Left lung (tissue), 10 donors: Measurements from ENCODE around the gene ST6GALNAC3. TPM values are rescaled to one million over a fixed set of nuclear protein-coding genes. Genes with fewer than 3 reads are reported as not detected.

ENCODE experiments used
- ATAC-seq: fragments of 200-7000 bp; cut with Tn5 transposase; one replicate; pipeline ENCODE4 v1.9.1; 2020; ENCODE audit warnings: moderate library complexity
- DNase-seq, 4 donors: peaks; one replicate each; pipeline ENCODE4 v3.0.0-alpha.2; 2013 to 2020
- H3K27ac ChIP-seq, 2 donors: fragments of 200-600 bp; sonication (generic) in 1 of 2; one replicate each; pipeline versions ENCODE4 v1.5.0 to v1.8.0; 2020 to 2021
- H3K27me3 ChIP-seq, 2 donors: fragments of 200-600 bp; sonication (generic) in 1 of 2; one replicate each; pipeline versions ENCODE4 v1.5.0 to v1.8.0; 2020 to 2021
- H3K36me3 ChIP-seq, 2 donors: fragments of 200-600 bp; sonication (generic) in 1 of 2; one replicate each; pipeline versions ENCODE4 v1.5.0 to v1.8.0; 2020 to 2021
- H3K4me1 ChIP-seq, 2 donors: fragments of 200-600 bp; one replicate each; pipeline ENCODE4 v1.8.0; 2021
- H3K4me3 ChIP-seq, 2 donors: fragments of 200-600 bp; sonication (generic) in 1 of 2; one replicate each; pipeline versions ENCODE4 v1.5.0 to v1.8.0; 2020 to 2021; ENCODE audit warnings: mild to moderate bottlenecking in 1 of 2
- H3K9me3 ChIP-seq, 2 donors: fragments of 200-600 bp; sonication (generic) in 1 of 2; one replicate each; pipeline versions ENCODE4 v1.5.0 to v1.8.0; 2020 to 2021
- intact Hi-C, 2 donors: fragments of 100-400 bp; cut with DNase I; formaldehyde crosslinking; loops; one replicate each; pipeline versions ENCODE4 v1.11.2 to v1.14.2; 2022
- polyA plus RNA-seq, 6 donors: library from polyadenylated mRNA; unstranded; fragments of 120-200 nt; gene quantifications; one replicate each; pipeline ENCODE4 v1.2.1, GENCODE V29; 2013; ENCODE audit not compliant: insufficient read length in 6 of 6
- total RNA-seq, 2 donors: library from RNA; stranded (reverse); fragmentation: NEBNext Ultra II Directional; extraction: Animal tissue kit (Norgen Biotek cat#: 25700); gene quantifications; one replicate each; pipeline ENCODE4 v1.2.1, GENCODE V29; 2021
- TF ChIP-seq, protein P1 (sequence below), 2 donors: fragments of 200-600 bp; sonication (generic) in 1 of 2; IDR thresholded peaks; one replicate each; pipeline versions ENCODE4 v1.5.0 to v1.8.0; 2021; ENCODE audit warnings: antibody characterized with exemption in 2 of 2
- donor health status: DM: no; HTN: yes; CAD: no.
- donor health status: DM: no; HTN: no; CAD: no.

ST6GALNAC3 gene
- total and polyA plus RNA-seq, 8 donors = 3.4 to 37.7 (median 30.1) TPM

DNA sequence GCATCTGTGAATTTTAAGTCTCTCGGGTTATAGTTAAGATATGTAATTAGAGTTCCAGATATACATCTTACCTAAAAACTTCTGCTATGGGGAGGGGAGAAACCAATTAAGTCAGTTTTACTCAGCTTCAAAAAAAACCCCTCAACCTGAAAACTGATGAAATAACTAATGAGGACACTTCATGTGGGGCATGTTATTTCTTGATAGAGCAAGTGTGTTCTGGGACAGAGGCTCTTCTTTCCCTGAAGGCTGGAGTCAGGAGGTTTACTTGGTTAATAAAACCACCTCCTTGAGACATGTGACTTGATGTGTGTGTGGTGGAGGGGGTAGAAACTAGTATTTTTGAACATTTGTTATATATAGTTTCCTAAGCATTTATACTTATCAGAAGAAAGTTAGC, 479.7 kb downstream of the ST6GALNAC3 start:
- no peak overlapping the region for H3K27ac ChIP-seq
- no peaks in the 10 kb centered on the region for H3K36me3 ChIP-seq
- no peak overlapping the region for H3K4me3 ChIP-seq
- no peaks in the 10 kb centered on the region for H3K4me1 ChIP-seq
- ATAC-seq (no peak), DNase-seq (no peak)
- H3K27me3 ChIP-seq = no peaks in the 10 kb centered on the region
- intact Hi-C loops = no loop called here
- TF ChIP-seq, protein P1, sequence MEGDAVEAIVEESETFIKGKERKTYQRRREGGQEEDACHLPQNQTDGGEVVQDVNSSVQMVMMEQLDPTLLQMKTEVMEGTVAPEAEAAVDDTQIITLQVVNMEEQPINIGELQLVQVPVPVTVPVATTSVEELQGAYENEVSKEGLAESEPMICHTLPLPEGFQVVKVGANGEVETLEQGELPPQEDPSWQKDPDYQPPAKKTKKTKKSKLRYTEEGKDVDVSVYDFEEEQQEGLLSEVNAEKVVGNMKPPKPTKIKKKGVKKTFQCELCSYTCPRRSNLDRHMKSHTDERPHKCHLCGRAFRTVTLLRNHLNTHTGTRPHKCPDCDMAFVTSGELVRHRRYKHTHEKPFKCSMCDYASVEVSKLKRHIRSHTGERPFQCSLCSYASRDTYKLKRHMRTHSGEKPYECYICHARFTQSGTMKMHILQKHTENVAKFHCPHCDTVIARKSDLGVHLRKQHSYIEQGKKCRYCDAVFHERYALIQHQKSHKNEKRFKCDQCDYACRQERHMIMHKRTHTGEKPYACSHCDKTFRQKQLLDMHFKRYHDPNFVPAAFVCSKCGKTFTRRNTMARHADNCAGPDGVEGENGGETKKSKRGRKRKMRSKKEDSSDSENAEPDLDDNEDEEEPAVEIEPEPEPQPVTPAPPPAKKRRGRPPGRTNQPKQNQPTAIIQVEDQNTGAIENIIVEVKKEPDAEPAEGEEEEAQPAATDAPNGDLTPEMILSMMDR (IDR thresholded peaks at IDR 0.05) = no peak
- H3K9me3 ChIP-seq = no peaks in the 10 kb centered on the region

DNA sequence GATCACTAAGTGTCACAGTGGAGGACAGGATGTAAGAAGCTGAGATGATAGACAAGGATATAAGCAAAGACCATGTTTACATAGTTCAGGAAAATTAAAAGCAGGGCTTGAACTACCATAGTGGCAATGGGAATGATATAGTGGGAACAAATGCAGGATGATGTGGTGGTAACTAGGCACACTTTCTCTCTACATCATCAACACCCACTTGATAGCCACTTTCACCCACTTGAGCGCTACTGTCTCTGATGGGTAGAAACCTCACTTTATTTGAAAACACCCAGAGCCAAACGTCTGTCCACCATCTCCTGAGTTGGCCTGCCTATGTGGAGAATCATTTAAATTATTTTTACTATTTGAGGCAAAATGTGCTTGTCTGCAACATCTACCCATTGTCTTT, 487.7 kb downstream of the ST6GALNAC3 start:
- Histone ChIP-seq H3K27me3 (no peaks in the 10 kb centered on the region), H3K4me1 (no peaks in the 10 kb centered on the region), H3K9me3 (no peaks in the 10 kb centered on the region), H3K27ac (no peak overlapping the region), H3K4me3 (no peak overlapping the region), H3K36me3 (no peaks in the 10 kb centered on the region)
- no peak for DNase-seq
- ATAC-seq = no peak
- TF ChIP-seq, protein P1 (IDR thresholded peaks at IDR 0.05) = no peak
- intact Hi-C loops = no loop called here

DNA sequence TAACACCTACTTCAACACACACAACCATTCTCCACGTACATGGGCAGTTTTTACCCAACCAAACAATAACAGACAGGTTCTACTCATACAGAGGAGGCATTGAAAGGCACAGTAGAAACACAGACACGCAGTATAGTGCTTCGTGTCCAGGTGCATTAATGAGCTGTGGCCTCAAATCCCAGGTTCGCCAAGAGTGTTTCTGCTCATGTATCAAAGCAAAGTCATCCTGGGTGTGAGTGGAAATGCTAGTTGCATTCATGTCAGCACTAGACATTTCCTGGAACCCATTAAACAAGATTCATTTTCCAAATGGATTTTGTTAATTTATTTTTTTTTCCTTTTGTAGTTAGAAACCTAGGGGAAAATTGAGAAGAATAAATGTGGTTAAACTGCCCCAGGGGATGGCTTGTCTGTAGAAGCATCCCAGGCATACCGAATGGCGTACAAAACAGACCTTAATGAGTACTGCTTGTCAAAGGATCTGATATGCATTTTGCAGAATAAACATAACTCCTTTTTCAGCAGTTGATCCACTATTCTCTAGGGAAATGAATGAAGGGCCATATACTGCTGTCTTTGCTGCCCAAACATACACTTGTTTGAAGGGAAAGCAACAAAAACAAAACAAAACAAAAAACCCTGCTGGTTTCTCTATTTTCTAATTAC, 494.2 kb downstream of the ST6GALNAC3 start:
- DNase-seq = no peak
- H3K27me3 ChIP-seq = no peaks in the 10 kb centered on the region
- H3K4me1 ChIP-seq = no peaks in the 10 kb centered on the region
- intact Hi-C loops = no loop called here
- no peak for ATAC-seq
- H3K9me3 ChIP-seq = no peaks in the 10 kb centered on the region
- H3K4me3 ChIP-seq = no peak overlapping the region
- TF ChIP-seq, protein P1 (IDR thresholded peaks at IDR 0.05) = no peak
- H3K36me3 ChIP-seq = no peaks in the 10 kb centered on the region
- no peak overlapping the region for H3K27ac ChIP-seq

DNA sequence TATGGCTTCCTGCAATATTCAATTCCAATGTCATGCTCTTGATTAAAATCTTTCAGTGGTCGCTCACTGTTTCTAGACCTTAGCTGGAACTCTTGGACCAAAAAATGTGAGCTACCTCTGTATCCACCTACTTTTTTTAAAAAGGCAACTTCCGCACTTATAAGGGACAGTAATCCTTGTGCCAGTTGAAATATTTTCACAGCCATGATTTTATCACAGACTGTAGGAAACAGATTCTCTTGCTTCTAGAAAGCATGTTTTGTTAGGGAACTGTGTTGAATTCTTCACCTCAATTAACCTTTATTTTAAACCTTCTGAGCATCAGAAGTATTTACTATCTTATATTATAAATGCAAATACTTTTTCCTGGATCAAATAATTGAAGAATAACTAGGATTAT, 496.7 kb downstream of the ST6GALNAC3 start:
- TF ChIP-seq, protein P1 (IDR thresholded peaks at IDR 0.05) = no peak
- intact Hi-C loops = no loop called here
- ATAC-seq = no peak

DNA sequence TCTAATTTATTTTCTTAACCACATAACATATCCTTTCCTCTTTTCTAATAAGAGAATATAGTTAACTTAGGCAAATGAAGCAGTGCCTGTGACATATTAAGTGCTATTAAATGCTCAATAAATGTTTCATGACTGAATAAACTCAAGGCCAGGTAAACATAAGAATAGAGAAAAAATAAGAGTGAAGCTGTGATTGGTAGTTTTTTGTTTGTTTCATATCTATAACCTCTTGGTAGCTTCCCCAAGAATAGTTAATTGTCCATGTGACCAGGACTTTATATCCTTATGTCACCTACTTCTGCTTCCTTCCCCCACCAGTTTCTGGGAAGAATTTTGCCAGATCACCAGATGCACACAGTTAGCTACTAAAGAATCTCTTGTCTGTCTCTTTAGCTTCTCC, 497.7 kb downstream of the ST6GALNAC3 start:
- DNase-seq (no peak), ATAC-seq (no peak)
- no peaks in the 10 kb centered on the region for H3K36me3 ChIP-seq
- no peaks in the 10 kb centered on the region for H3K4me1 ChIP-seq
- no peak overlapping the region for H3K27ac ChIP-seq
- TF ChIP-seq, protein P1 (IDR thresholded peaks at IDR 0.05) = no peak
- H3K9me3 ChIP-seq = no peaks in the 10 kb centered on the region
- no peaks in the 10 kb centered on the region for H3K27me3 ChIP-seq
- intact Hi-C loops = no loop called here
- no peak overlapping the region for H3K4me3 ChIP-seq

More for the DNA sequence above, 496.7 kb downstream of the ST6GALNAC3 start:
- Histone ChIP-seq H3K4me3 (no peak overlapping the region), H3K9me3 (no peaks in the 10 kb centered on the region), H3K27me3 (no peaks in the 10 kb centered on the region), H3K4me1 (no peaks in the 10 kb centered on the region), H3K27ac (no peak overlapping the region), H3K36me3 (no peaks in the 10 kb centered on the region)
- no peak for DNase-seq
